Measurements from ENCODE around the gene KLHL2.
"Not testable (repeated sequence)": the region's sequence is repeated elsewhere in the genome, so short reads cannot be mapped to it uniquely, and the experiment has no call there.

Gene KLHL2

DNA sequence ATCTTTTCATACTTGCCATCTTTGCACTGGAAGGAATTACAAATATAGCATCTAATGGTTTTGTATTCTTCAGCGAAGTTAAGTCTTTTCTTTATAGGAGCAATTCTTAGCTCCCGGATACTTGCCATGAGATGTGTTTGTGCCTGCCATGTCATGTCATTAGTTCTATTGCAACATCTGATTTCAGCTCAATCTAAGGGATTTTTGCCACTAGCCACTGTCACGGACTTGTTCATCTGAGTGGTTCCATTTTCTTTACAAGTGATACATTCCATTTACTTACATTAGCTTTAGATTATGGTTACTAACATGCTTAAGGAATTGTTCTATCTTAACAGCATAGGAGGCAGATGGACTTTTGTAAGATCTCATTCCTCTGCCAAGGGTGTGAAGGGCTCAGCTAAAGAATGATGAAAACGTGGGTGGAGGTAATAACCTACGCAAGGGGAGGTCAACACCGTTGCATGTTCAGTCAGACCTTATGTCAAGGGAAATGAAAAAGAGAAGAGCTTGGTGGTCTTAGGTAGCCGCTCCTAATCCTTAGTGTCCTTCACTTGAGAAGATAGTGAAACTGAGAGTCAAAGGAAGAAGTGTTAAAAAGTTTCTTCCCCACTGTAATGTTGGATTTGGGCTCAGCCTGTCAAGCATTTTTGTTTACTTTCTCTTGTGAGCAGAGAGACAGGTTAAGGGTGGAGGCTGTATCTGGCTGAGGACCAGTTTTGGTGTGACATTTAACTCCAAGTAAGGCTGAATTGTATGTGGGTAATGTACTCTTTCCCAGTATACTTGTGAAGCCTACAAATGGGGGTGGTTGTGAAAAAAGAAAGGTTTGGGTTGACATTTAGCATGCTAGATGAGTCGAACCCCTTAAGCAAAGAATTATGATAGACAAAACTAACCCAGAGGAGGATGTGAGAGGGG lies 3.6 kb upstream of the KLHL2 start:
- DNase-seq, result no peak

DNA sequence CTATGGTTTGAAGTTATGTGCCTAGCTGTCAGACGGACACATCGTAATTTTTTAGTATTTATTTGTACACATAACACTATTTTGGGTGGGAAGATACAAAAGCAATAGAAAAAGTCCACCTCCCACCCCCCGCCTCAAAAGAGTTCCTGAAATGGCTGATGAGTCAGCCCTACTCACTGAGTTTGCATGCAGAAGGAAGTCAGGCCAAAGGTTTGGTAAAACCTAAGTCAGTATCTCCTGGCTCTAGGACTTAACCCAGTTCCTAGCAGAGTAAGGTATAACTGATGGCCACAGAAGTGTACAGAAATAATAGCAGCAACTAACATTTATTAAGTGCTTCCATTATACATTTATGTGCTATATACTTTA lies 2.9 kb upstream of the KLHL2 start:
- DNase-seq, result no peak

DNA sequence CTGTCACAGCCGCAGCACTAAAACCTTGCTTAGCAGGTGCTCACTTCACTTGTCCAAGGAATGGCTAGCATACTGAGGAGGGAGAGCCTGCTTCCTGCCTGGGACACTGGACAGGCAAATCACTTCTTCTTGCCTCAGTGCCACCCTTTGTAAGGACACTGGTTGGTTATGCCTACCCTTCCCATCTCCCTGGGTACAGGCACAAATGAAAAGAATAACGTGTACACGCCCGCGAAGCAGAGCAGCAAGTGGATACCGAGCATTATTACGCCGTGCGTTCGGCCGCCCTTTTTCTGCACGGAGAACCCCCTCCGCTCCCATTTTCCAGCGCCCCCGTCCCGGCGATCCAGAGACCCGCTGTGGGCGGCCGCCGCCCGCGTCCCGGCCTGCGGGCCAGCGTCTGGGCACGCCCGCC lies 338 bp upstream of the KLHL2 start:
- no peak for DNase-seq

DNA sequence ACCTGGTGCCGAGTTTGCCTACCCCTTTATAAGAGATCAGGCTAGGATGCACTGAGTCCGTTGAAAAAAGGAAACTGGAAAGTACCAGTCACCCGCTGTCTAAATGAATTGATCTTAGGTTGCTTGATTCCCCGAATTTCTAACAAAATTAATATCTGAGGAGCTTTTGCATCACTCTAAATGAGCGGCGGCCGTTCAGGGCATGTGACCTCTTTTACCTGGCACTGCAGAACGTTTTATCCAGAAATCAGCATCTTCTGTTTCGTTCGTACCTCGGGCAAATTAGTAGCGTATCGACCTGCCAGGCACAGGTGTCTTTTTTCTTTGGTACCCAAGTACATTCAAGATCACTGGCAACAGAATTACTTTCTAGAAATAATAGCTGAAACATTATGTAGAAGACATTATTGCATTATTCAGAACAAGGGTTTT lies 876 bp downstream of the KLHL2 start:
- DNase-seq, result no peak

DNA sequence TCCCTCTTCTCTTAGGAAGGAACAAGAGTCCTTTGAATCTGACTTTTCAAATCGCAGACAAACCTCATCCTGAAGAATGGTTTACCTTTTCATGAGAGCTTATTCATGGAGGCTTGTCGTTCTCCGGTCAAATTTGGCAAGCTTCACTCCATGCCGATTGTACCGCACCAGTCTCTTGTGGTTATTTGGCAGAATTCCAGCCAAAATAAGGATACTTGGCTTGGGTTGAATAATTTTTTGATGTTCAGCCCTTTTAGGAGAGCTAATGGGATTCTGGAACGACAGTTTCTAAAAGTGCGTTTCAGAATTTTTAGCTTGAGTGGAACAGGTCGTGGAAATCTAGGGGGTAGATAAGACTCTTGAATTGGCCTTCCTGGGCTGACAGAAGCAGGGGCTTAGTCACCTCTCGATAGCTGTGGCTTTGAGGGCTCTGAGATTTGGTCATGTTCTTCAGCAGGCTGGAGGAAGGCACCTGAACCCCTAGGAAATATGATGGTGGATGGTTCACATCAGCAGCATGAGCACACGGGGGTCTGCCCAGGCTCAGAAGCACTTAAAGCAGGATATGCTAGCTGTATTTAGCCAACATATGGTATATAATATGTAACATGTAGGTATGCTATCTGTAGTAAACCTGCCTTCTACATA lies 1.5 kb downstream of the KLHL2 start:
- no peak for DNase-seq

DNA sequence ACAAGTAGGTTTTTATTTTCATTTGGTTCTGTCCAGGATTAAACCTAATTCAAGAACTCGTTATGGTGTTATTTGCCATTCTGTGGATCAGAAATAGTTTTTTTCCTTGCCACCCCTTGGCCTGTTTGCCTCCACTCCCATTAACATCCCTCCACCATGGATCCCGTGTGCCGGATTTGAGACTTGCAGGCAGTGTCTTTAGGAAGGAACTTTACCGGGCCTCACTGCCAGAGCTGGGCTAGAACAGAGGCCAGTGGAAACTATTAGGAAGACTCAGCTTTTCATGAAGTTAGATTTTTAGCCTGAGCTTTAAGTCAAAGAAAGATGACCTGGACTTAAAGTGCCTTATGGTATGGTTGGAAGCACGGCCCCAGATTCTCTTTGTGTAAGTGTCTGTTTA lies 2.4 kb downstream of the KLHL2 start:
- no peak for DNase-seq

DNA sequence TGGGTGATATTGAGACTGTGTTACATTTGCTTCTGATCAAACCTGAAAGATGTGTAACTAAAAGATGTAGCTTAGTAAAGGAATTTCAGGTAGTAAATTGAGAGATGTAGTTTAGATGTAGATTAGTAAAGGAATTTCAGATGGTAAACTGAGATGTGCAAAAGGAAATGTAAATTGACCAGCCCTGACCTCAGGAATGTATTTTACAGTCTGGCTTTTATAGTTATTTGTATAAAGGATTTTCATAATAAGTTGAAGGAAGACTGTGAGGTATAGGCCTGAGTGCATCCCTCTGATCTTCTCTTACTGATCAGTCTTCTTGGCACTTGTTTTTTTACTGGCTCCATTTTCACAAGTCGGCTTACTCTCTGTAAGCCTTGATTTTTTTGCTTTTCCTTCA lies 3.2 kb downstream of the KLHL2 start:
- no peak for DNase-seq

DNA sequence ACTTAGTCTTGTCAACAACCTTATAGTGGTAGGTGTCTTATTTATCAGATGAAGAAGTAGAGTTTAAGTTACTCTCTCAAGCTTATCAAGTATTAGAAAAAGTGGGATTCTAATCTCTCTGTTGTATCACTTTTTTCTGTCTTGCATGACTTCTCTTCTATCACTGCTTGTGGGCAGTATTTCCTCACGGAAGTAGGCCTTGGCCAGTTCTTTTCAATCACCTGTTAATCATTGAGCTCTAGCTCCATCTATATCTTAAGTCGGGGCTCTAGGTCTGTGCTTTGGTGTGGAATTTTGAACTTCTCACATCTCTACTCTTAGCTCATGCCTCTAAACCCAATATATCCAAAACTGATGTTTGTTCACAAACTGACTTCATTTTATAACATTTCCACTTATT lies 5.3 kb downstream of the KLHL2 start:
- DNase-seq, result not testable (repeated sequence)

DNA sequence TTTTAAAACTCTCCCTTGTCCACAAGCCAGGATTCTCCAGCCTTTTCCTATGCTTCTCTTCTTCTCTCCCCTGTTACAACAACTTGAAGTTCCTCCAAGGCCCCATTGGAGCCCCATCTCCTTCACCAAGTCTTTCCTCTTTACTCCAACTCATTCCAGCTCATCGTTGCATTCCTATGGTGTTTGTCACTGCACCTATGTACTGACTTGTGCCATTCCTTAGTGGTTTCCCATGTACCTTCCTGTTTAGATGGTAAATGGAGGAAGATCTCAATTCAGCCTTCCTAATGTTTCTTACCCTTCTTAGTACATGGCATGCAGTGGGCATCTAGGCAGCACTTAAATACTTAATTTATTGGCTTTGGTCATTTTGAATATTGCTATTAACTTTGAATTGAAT lies 6.0 kb downstream of the KLHL2 start:
- DNase-seq, result not testable (repeated sequence)

DNA sequence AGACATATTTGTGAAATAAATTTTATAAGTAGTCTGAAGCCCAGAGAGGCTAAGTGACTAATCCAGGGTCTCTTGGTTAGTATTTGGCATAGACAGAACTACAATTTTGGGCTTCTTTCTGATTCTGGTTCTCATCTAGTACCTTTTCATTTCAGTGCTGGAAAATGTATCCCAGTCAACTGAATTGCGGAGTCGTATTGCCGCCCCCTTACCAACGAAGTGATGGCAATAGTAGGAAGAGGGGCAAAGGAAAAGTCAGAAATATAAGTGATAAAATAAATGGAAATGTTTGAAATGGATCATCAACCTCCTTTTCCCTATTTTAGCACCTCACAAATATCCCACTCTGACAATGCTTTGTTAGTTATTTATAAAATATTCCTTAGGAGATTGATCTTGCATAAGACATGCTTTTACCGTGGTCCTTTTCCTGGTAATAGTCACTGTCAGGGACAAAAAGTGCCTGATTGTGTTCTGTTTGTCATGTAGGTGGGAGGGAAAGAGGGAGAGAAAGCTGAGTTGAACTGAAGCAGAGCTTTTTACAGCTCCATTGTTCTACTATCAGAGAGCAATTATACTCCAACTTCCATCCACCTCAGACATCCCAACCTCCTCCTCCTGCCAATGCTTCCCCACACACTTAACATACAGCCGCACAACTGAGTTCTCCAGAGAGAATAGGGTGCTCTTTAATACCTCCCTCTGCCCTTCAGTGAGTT lies 6.8 kb downstream of the KLHL2 start:
- DNase-seq, result not testable (repeated sequence)

DNA sequence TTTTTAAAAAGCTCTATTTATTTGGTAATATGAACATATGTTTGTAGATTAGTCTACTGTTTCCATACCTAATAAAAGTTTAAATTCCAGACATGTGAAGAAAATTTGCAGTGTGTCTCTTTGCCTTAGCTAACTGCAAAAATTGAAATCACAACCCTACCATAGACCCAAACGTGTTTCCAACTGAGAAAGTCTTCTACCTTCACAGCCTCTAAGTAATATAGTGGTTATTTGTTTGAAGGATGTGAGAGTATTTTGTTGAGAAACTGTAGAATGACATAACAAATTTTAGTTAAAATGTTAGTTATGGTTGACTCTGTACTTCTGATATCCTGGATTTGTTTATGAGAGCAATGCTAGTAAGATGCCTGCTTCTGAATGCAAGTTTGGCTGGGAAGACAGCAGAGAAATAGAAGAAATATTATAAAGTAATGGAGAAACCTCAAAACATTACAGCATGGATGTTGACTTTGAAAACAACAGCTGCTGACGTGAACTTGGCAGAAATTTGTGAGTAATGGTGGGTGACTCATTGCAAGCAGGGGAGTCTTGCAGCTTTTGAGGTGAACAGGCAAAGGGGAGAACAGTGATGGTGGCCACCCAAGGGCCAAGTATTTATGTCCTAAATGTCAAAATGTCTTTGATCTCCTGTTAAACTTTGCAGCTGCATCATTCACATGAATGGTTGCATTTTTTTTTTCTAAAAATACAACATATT lies 7.8 kb downstream of the KLHL2 start:
- DNase-seq, result not testable (repeated sequence)

DNA sequence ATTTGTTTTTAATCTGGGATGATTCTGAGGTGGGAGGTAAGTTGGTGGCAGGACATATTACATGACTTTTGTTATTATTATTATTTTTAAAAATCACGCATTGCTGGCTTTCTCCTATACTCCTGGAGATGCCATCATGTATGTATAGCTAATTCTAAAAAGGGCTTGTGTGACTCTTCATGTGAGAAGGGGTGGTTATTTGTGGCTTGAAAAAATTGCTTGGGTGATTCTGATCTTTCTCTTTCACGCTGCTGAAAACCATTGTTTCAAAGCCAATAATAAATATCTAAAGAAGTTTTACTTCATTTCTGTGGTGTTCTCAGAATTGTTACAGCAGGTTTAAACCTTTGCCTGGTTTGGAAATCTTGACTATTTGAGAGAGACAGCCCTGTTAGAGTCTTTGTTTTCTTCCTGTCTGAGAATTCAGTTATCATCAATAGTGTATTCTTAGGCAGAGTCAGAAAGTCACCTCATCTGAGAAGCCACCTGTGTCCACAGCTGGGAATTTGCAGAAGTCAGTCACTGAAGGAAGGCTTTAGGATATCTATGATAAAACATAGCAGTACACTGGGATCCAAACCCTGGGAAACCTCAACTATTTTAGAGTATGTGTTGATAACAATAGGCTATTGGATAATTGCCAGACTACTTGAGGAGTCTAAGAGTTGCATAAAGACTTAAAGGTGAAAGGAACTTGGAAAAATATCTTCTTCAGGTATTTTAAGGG lies 8.6 kb downstream of the KLHL2 start:
- DNase-seq, result not testable (repeated sequence)

DNA sequence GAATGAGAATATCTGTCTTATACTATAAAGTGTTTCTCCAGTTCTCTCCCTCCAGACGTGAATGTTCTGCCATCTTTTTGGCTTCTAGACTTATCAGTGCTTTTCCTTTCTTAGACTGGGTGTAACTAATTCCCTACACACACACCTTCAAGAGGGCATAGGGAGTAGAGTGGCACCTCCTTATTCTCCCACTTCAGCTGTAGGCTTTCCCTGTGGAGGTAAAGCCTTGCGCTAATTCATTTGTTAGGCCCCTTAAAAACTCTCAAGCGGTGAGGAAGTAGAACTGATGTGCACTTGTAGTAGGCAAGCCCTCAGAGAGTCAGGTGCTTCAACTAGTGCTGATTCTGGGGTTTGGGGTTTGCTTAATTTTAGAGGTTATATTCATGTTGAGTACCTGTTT lies 10.0 kb downstream of the KLHL2 start:
- DNase-seq, result no peak

DNA sequence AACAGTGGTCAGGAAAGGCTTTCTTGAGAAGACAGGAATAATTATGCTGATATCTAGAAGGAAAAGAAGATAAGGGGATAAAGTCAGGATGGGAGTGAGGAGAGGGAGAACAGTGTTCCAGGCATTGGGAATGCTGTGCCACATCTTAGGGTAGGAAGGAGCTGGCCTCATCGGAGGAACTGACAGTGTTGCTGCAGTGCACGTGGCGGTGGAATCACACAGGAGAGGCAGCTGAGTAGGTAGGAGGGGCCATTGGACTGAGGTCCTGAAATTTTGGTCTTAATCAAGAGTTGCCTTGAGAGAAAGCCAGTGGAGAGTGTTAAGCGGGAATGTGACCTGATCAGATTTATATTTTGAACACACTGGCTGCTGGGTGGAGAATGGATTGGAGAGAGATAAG lies 13.9 kb downstream of the KLHL2 start:
- DNase-seq, result not testable (repeated sequence)

DNA sequence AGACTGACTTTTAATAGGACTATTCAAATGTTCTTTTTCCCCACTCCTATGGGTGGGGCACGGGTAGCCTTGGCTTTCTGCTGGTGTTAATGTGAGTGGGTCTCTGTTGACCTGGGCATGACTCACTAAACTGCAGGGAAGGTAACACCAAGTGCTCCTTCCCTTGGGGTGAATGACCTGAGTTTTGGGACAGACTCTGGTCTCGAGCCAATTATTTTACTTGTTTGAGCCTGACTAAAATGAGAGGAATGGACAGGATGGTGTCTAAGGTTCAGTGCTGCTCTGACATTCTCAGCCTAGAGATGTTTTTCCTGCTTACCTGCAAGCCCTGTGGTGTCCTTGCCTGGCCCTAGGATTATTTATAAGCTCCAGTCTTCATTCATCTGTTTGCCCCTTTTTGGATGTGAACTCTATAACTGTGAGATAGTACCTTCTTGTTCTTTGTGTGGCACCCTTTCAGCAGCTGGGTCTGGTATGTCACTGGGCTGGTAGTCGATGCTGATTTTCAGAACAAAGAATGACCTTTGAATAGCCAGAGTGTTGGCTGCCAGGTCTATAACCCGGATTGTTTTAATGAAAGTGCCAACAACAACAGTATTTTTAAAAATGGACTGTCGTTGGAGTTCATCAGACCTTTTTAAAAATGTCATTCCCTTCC lies 14.8 kb downstream of the KLHL2 start:
- DNase-seq, result not testable (repeated sequence)

DNA sequence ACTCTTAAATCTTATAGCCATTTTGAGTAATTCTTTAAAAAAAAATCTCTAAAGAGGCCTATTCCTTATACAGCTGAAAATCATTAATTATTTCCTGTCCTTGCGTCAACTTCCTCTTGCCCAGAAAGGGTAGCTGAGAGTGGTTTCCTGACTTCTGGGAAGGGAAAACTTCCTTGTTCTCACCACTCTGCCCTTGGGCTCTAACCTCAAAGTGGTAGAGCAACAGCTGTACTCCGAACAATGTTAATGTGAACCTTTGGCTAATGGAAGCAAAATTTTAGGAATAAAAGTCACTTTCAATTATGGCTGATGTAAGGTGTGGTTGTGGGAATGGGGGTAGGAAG lies 15.3 kb downstream of the KLHL2 start:
- DNase-seq, result no peak

DNA sequence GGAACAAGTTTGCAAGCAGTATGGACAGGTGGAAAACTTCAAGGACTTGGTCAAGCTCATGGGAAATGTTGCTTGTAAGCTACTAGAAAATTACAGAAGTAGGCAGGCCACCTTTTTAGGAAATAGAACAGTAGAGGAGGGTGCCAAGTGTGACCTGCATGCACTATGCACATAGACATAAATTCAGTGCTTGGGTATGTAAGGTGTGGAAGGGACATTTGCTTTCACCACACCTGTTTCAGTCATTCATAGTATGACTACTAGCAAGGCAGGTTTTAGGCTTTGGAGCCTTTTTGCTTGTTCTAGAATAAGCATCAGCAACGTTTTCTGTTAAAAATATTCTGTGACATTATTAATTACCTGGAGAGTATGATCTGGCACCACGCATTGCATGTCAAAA lies 20.0 kb downstream of the KLHL2 start:
- DNase-seq, result not testable (repeated sequence)

DNA sequence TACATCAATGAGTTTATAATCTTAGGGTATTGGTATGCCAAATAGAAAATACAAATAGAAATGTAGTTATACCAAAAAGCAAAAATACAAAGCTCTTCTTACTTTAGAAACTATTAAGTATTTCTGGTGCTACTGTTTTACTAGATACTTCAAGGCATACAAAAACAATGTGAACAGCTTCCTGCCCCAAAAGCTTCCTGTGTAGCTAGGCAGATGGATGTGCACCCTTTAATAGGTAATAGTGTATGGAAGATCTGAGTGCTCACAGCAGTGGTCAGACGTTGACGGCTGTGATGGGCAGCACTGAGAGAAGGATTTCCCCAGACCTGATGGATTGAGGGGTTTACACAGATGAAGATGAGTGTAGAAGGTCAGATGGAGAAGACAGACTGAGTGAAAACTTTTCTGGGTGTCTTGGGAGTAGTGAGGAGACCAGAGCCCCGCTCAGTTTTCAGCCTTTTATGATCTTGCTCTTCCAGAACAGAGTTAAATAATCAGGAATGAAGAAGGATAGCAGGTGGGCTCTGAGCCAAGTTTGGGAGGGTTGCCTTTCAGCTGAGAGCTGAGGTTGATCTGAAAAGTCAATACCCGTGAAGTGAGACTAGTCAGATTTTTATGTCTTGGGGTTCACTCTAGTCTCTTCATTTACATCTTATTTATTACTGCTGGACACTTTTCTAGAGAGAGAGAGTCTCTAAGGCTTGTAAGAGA lies 22.3 kb downstream of the KLHL2 start:
- DNase-seq, result not testable (repeated sequence)

DNA sequence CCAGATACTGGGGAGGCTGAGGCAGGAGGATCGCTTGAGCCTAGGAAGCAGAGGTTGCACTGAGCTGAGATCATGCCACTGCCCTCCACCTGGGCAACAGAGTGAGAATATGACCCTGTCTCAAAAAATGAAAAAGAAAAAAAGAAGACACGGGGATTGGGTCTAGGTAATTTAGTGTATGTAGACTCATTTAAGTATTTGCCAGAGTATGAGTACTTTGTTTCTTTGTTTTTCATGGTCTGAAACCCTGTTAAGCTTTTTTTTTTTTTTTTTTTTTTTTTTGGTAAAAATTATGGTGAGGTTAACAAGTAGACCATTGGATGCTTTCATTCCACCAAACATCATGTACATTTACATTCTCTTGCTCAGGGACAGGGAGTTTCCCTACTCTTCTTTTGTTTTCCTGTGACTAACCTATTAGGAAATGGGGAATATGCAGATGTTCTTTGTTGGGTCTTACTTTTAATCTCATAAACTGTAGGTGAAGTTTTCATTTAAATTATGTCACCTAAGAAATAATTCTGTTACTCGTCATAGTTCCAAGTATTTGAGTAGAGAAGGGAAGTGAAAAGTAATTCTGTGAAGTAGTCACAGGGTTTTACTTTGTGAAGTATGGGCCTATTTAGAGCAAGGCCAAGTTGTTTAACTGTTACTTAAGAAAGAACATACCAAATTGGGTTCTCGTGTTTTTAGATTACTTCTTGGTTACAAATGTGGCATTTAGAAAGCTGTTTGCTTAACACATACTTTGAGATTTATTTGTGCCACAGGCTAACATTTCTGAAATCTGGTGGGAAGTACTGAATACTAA lies 25.5 kb downstream of the KLHL2 start:
- DNase-seq, result not testable (repeated sequence)

DNA sequence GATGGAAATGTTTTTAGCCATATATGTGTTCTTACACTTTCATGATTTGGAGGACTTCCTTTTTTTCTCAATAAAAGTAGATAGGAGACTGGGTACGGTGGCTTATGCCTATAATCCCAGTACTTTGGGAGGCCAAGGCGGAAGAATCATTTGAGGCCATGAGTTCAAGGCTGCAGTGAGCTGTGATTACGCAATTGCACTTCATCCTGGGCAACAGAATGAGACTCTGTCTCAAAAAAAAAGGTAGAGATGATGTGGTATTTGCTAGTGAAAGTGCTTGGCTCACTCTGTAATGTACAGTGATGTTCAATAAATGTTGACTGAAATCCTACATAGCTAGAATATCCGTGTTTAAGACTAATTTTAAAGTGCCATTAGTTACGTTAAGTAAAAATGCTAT lies 27.4 kb downstream of the KLHL2 start:
- no peak for DNase-seq

All from NCI-H2029 treated with DMSO at 0.1 percent for 48 hours (cell line).